HepG2 (cell line): Measurements from ENCODE around the gene HMCN2. TPM values are rescaled to one million over a fixed set of nuclear protein-coding genes. Genes with fewer than 3 reads are reported as not detected.

Source experiments
- ATAC-seq: fragments of 200-7000 bp; cut with Tn5 transposase; 3 replicates; pipeline ENCODE4 v1.9.1; 2020; ENCODE audit warnings: mild to moderate bottlenecking, moderate library complexity
- BruUV-seq: library from RNA; stranded (reverse); fragments of 400-500 nt; replicated peaks from 2 replicates; lab custom pipeline; 2021; lab: Mats Ljungman, UMichigan
- CTCF ChIA-PET: fragments of 300-600 bp; formaldehyde crosslinking; extraction: SDS; loops from one replicate; lab custom pipeline; 2021; ENCODE audit warnings: low total read pairs, inconsistent platforms, low intra/inter-chr PET ratio; lab: Yijun Ruan, JAX
- POLR2A ChIA-PET: fragments of 350-600 bp; sonication (Branson Sonifier 250); formaldehyde crosslinking; loops from one replicate; lab custom pipeline; 2020; ENCODE audit warnings: antibody characterized with exemption, inconsistent platforms; lab: Yijun Ruan, JAX
- DNase-seq: peaks from one replicate; pipeline ENCODE4 v3.0.0-alpha.2; 2015; ENCODE audit warnings: low spot score
- FAIRE-seq: peaks from 3 replicates; lab custom pipeline; 2011; peaks lifted over from hg19 to GRCh38; lab: Jason Lieb, UNC
- H2AFZ ChIP-seq: one replicate; pipeline ENCODE4 v1.6.1; 2011; ENCODE audit warnings: low read length, inconsistent platforms
- H3K27ac ChIP-seq: fragments of 300-600 bp; 3 replicates; pipeline ENCODE4 v1.8.0; 2011; ENCODE audit warnings: mixed run types, mild to moderate bottlenecking, mixed read lengths, low read length, inconsistent platforms; ENCODE audit not compliant: insufficient read depth; ENCODE audit errors: extremely low read length
- H3K27me3 ChIP-seq, 2 experiments: fragments of 200-600 bp in 1 of 2; 2 replicates in 1 of 2; 3 replicates in 1 of 2; pipeline versions ENCODE4 v1.6.0 to v1.8.0; 2011; ENCODE audit warnings: low read length in 2 of 2, mild to moderate bottlenecking in 2 of 2, moderate library complexity in 2 of 2, inconsistent platforms in 1 of 2; ENCODE audit not compliant: insufficient read depth in 2 of 2, control insufficient read depth in 1 of 2
- H3K36me3 ChIP-seq, 2 experiments: fragments of 200-600 bp in 1 of 2; replicated peaks in 1 of 2; 2 replicates in 1 of 2; 3 replicates in 1 of 2; pipeline versions ENCODE4 v1.5.1 to v1.8.0; 2011; ENCODE audit warnings: low read length in 2 of 2, inconsistent platforms in 1 of 2; ENCODE audit not compliant: insufficient read depth in 2 of 2, control insufficient read depth in 1 of 2
- H3K4me1 ChIP-seq: 2 replicates; pipeline ENCODE4 v1.5.1; 2012; ENCODE audit warnings: low read length, inconsistent platforms; ENCODE audit not compliant: insufficient read depth
- H3K4me2 ChIP-seq: 2 replicates; pipeline ENCODE4 v1.6.0; 2011; ENCODE audit warnings: low read depth, low read length, inconsistent platforms
- H3K4me3 ChIP-seq, 3 experiments: fragments of 200-600 bp in 1 of 3; sonication (generic), shearing (Covaris generic) in 1 of 3; replicated peaks in 1 of 3; 2 replicates each; pipeline ENCODE4 v1.5.1; 2011 to 2016; ENCODE audit warnings: low read length in 3 of 3, inconsistent platforms in 2 of 3, low read depth in 2 of 3, mild to moderate bottlenecking in 2 of 3, control low read depth in 1 of 3, mixed read lengths in 1 of 3; ENCODE audit not compliant: insufficient read depth in 1 of 3
- H3K79me2 ChIP-seq: one replicate; pipeline ENCODE4 v1.6.1; 2011; ENCODE audit warnings: low read length, inconsistent platforms; ENCODE audit not compliant: insufficient read depth
- H3K9ac ChIP-seq: 2 replicates; pipeline ENCODE4 v1.6.0; 2011; ENCODE audit warnings: mild to moderate bottlenecking, low read depth, low read length, inconsistent platforms; ENCODE audit not compliant: insufficient read depth
- H3K9me3 ChIP-seq: 2 replicates; pipeline ENCODE4 v1.5.1; 2012; ENCODE audit warnings: mild to moderate bottlenecking, low read length
- H4K20me1 ChIP-seq: 2 replicates; pipeline ENCODE4 v1.6.0; 2011; ENCODE audit warnings: inconsistent platforms, mild to moderate bottlenecking, low read length, moderate library complexity; ENCODE audit not compliant: insufficient read depth
- ARID2 ChIP-seq: sonication (generic); formaldehyde crosslinking; IDR thresholded peaks from 2 replicates; pipeline ENCODE4 v1.8.1; 2022; ENCODE audit warnings: mild to moderate bottlenecking, missing genetic modification reagents, borderline replicate concordance
- ELK4 ChIP-seq: sonication (generic); formaldehyde crosslinking; IDR thresholded peaks from 2 replicates; pipeline ENCODE4 v1.9.0; 2021; ENCODE audit warnings: missing genetic modification reagents, borderline replicate concordance
- ERF ChIP-seq: IDR thresholded peaks from 2 replicates; pipeline ENCODE4 v1.6.1; 2018; ENCODE audit warnings: missing biosample characterization, missing genetic modification reagents
- KMT2B ChIP-seq: IDR thresholded peaks from 2 replicates; pipeline ENCODE4 v1.6.1; 2016; ENCODE audit warnings: missing genetic modification reagents, missing compliant biosample characterization
- LCORL ChIP-seq, 2 experiments: fragments of 450-650 bp in 1 of 2; sonication (generic) in 1 of 2; formaldehyde crosslinking in 1 of 2; IDR thresholded peaks; 2 replicates each; pipeline versions ENCODE4 v1.5.0 to v1.6.1; 2017 to 2020; ENCODE audit warnings: antibody characterized with exemption in 1 of 2, missing genetic modification reagents in 1 of 2
- MIER3 ChIP-seq: IDR thresholded peaks from 2 replicates; pipeline ENCODE4 v1.6.1; 2016; ENCODE audit warnings: missing compliant biosample characterization, borderline replicate concordance
- MTF1 ChIP-seq: sonication (generic); formaldehyde crosslinking; IDR thresholded peaks from 2 replicates; pipeline ENCODE4 v1.5.0; 2020; ENCODE audit warnings: missing genetic modification reagents
- NR2F1 ChIP-seq, 2 experiments: fragments of 450-650 bp in 1 of 2; formaldehyde crosslinking in 1 of 2; IDR thresholded peaks; 2 replicates each; pipeline versions ENCODE4 v1.5.0 to v1.6.1; 2016 to 2020; ENCODE audit warnings: mild to moderate bottlenecking in 1 of 2, missing compliant biosample characterization in 1 of 2, missing genetic modification reagents in 1 of 2, moderate library complexity in 1 of 2
- NR2F2 ChIP-seq: IDR thresholded peaks from 2 replicates; pipeline ENCODE4 v1.6.1; 2012; ENCODE audit warnings: low read depth, inconsistent platforms, borderline replicate concordance
- ZBTB34 ChIP-seq: sonication (generic); formaldehyde crosslinking; IDR thresholded peaks from 2 replicates; pipeline ENCODE4 v1.8.0; 2022; ENCODE audit warnings: mild to moderate bottlenecking, missing genetic modification reagents
- ZFP90 ChIP-seq: sonication (generic); formaldehyde crosslinking; IDR thresholded peaks from 2 replicates; pipeline ENCODE4 v1.8.0; 2022; ENCODE audit warnings: missing genetic modification reagents, mild to moderate bottlenecking, inconsistent platforms, borderline replicate concordance
- ZNF251 ChIP-seq: sonication (generic); formaldehyde crosslinking; IDR thresholded peaks from 2 replicates; pipeline ENCODE4 v1.9.0; 2021; ENCODE audit warnings: mild to moderate bottlenecking, missing genetic modification reagents
- ZNF280D ChIP-seq: sonication (generic); formaldehyde crosslinking; IDR thresholded peaks from 2 replicates; pipeline ENCODE4 v1.5.1; 2020; ENCODE audit warnings: mild to moderate bottlenecking, missing genetic modification reagents
- ZNF609 ChIP-seq: sonication (generic); formaldehyde crosslinking; IDR thresholded peaks from 2 replicates; pipeline ENCODE4 v1.4.0; 2020; ENCODE audit warnings: mild to moderate bottlenecking, missing genetic modification reagents, borderline replicate concordance
- ZNF709 ChIP-seq: sonication (generic); formaldehyde crosslinking; IDR thresholded peaks from 2 replicates; pipeline ENCODE4 v1.5.0; 2020; ENCODE audit warnings: mild to moderate bottlenecking, missing genetic modification reagents
- WGBS: methylation state at CpG from one replicate; pipeline ENCODE4 v1.1.6; 2017; ENCODE audit warnings: low lambda C conversion rate; 5-methylcytosine and 5-hydroxymethylcytosine counted together
- in situ Hi-C: cut with HindIII; loops from 2 replicates; pipeline ENCODE4 v1.10.0; 2017; ENCODE audit warnings: low pct_unique_long_range_greater_than_20kb; ENCODE audit not compliant: extremely low pct_ligation_motif_present
- intact Hi-C: fragments of 100-400 bp; cut with micrococcal nuclease; formaldehyde crosslinking; loops from one replicate; pipeline ENCODE4 v1.10.0; 2022; ENCODE audit not compliant: unreplicated experiment
- polyA plus RNA-seq, 8 experiments: library from polyadenylated mRNA; depleted of rRNA in 3 of 8; stranded (reverse) in 7 of 8; unstranded in 1 of 8; fragments of >200 nt; fragmentation: Illumina TruSeq in 4 of 8; extraction: Trizol in 4 of 8; gene quantifications; 2 replicates each; pipeline versions ENCODE4 v1.2.1 to v1.2.3, GENCODE V29; 2011 to 2016; ENCODE audit warnings: low read depth in 4 of 8, missing spikeins in 1 of 8, mixed read lengths in 1 of 8; ENCODE audit not compliant: insufficient read depth in 1 of 8
- total RNA-seq, 5 experiments: library from RNA; depleted of rRNA; stranded (reverse); fragments of >200 nt; fragmentation: Illumina TruSeq; extraction: Trizol; gene quantifications; 2 replicates each; pipeline ENCODE4 v1.2.3, GENCODE V29; 2016; ENCODE audit warnings: low read depth in 1 of 5

The HMCN2 gene
- total and polyA plus RNA-seq, 2 of the 13 experiments (the other 11 are each of a cell fraction or from before 2014, with no cell fraction given), result 0.09 TPM; not detected in 1

- Histone ChIP-seq H3K4me2 (no peak overlapping the region), H3K27ac (no peak overlapping the region), H3K27me3 (peaks cover 4 to 29% of the 10 kb centered on the region in 2 experiments; a peak in 4 of 5 replicates), H3K9ac (no peak overlapping the region), H3K4me1 (no peaks in the 10 kb centered on the region), H3K9me3 (no peaks in the 10 kb centered on the region), H4K20me1 (no peaks in the 10 kb centered on the region), H3K4me3 (no peak overlapping the region), H3K36me3 (no peaks in the 10 kb centered on the region), H2AFZ (no peak overlapping the region), H3K79me2 (no peaks in the 10 kb centered on the region)
- in situ Hi-C loops (no loop called here), intact Hi-C loops (no loop called here)
- CTCF ChIA-PET, result no interaction called here
- 43% methylated on average over 5 of the region's 11 CpGs for WGBS
- no TSS peak for BruUV-seq
- POLR2A ChIA-PET, result no interaction called here
- no peak for ATAC-seq
- no peak for DNase-seq
- FAIRE-seq, result no peak
- no peak for TF ChIP-seq ARID2 (CRISPR knock-in tag)
- no peak for TF ChIP-seq ZNF609
- no peak for TF ChIP-seq NR2F2
- TF ChIP-seq ZNF280D, result no peak
- no peak for TF ChIP-seq ZNF251 (CRISPR knock-in tag)
- TF ChIP-seq MTF1 (CRISPR knock-in tag), result no peak
- no peak for TF ChIP-seq ZFP90
- TF ChIP-seq NR2F1 (CRISPR knock-in tag; IDR thresholded peaks at IDR 0.05), result no peak
- TF ChIP-seq LCORL (IDR thresholded peaks at IDR 0.05), result no peak
- no peak for TF ChIP-seq LCORL (CRISPR knock-in tag; IDR thresholded peaks at IDR 0.05)
- TF ChIP-seq MIER3, result no peak
- no peak for TF ChIP-seq KMT2B (CRISPR knock-in tag)
- no peak for TF ChIP-seq ZBTB34 (CRISPR knock-in tag)
- TF ChIP-seq ELK4, result no peak
- TF ChIP-seq ERF (CRISPR knock-in tag), result no peak
- TF ChIP-seq ZNF709 (CRISPR knock-in tag), result no peak
Observed at GRCh38 chr9:130394320-130394719, 128.8 kb downstream of the HMCN2 start.
